Measurements from ENCODE around the gene PHIP. TPM values are rescaled to one million over a fixed set of nuclear protein-coding genes. Genes with fewer than 3 reads are reported as not detected.

Gene PHIP
- total RNA-seq, 4 donors from 2014 or later = 24.9 to 44.2 (median 32.9) TPM

DNA sequence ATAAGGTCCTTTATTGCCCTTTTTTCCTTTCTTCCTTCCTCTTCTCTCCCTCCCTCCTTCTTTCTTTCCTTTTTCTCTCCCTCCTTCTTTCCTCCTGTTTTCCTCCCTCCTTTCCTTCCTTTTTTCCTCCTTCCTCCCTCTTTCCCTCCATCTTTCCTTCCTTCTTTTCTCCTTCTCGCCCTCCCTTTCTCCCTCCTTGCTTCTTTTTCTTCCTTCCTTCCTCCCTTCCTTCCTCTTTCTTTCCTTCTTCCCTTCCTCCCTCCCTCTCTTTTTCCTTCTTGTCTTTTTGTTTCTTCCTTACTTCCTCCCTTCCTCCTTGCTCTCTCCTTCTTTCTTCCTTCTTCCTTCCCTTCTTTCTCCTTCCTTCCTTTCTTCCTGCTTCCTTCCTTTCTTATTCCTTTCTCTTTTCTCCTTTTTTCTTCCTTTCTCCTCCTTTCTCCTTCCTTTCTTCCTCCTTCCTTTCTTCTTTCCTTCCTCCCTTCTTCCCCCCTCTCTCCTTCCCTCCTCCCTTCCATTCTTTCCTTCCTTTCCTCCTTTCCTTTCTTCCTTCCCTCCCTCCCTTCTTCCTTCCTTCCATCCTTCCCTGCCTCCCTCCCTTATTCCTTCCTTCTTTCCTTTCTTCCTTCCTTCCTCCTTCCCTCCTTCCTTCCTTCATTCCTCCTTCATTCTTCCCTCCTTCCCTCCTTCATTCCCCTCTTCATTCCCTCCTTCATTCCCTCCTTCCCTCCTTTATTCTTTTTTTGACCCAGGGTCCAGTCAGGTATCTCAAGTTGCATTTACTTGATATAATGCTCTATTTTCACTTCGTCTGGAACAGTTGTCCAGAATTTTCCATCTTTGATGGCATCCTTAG, 11.7 kb upstream of the PHIP start:
- H3K4me1 ChIP-seq = no peaks in the 10 kb centered on the region
- no peaks in the 10 kb centered on the region for H3K36me3 ChIP-seq
- H3K27ac ChIP-seq = no peak overlapping the region
- no peak overlapping the region for H3K4me3 ChIP-seq
- H3K27me3 ChIP-seq = no peaks in the 10 kb centered on the region
- no peak for ATAC-seq
- no peaks in the 10 kb centered on the region for H3K9me3 ChIP-seq
- WGBS, 2 donors (ENCODE audit: low coverage in 1 of 2) = 81 to 88% methylated on average over 1 to 2 of the region's 2 CpGs
- TF ChIP-seq CTCF (IDR thresholded peaks at IDR 0.05) (no peak), POLR2A (IDR thresholded peaks at IDR 0.05) (no peak), POLR2AphosphoS5 (IDR thresholded peaks at IDR 0.05) (no peak), EP300 (IDR thresholded peaks at IDR 0.05) (no peak)

DNA sequence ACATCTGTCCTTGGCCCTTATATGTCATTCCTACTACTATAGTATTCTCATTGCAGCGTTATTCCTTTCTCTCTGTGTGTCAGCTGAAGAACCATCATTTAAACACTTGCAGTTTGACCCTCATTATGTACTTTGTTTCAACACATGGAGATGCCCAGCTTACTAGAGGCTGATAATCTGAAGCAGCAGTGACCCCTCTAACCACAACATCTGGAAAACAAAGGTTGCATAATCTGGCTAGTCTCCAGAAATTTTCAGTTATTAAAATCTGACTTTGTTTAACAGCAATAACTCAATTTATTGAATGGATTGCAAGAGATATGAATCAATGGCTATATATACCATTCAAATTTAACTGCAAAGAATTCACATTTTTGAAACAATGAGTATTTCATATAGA, 6.6 kb upstream of the PHIP start:
- no peak overlapping the region for H3K27ac ChIP-seq
- no peaks in the 10 kb centered on the region for H3K27me3 ChIP-seq
- WGBS, 2 donors (ENCODE audit: low coverage in 1 of 2) = 75 to 83% methylated on average over 1 of the region's 1 CpG
- H3K9me3 ChIP-seq = no peaks in the 10 kb centered on the region
- no peak for ATAC-seq
- H3K4me3 ChIP-seq = no peak overlapping the region
- TF ChIP-seq EP300 (IDR thresholded peaks at IDR 0.05) = no peak
- no peak for TF ChIP-seq CTCF (IDR thresholded peaks at IDR 0.05)
- TF ChIP-seq POLR2A (IDR thresholded peaks at IDR 0.05) = no peak
- TF ChIP-seq POLR2AphosphoS5 (IDR thresholded peaks at IDR 0.05) = no peak
- peaks cover 0 to 6% (median 2%) of the 10 kb centered on the region in 3 donors for H3K4me1 ChIP-seq
- H3K36me3 ChIP-seq = no peaks in the 10 kb centered on the region

GRCh38 chr6:79082304-79082703, 4.2 kb upstream of the PHIP start:
- no peak for ATAC-seq
- Histone ChIP-seq H3K27ac (no peak overlapping the region), H3K36me3 (no peaks in the 10 kb centered on the region), H3K4me1 (peaks cover 0 to 13% (median 3%) of the 10 kb centered on the region in 3 donors), H3K4me3 (no peak overlapping the region), H3K9me3 (no peaks in the 10 kb centered on the region), H3K27me3 (no peaks in the 10 kb centered on the region)
- 85 to 91% methylated on average over 1 of the region's 1 CpG for WGBS, 2 donors (ENCODE audit: low coverage in 1 of 2)
- TF ChIP-seq EP300 (IDR thresholded peaks at IDR 0.05) (no peak), POLR2A (IDR thresholded peaks at IDR 0.05) (no peak), CTCF (IDR thresholded peaks at IDR 0.05) (no peak), POLR2AphosphoS5 (IDR thresholded peaks at IDR 0.05) (no peak)

DNA sequence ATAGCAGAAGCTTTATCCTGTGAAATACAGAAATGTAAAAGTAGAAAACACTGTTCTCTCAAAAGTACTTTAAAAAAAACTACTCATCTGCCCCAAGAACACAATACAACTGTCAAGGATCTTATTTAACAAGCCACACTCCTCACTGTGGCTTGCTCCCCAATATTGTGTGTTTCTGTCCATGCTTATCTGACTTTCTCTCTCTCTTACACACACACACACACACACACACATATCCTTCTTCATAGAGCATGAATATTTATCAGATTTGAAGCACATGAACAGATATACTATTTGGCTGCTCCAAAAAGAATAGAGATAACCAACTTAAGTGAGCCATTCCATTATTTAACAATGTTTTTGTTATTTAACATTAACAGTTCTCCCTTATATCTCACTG, 3.6 kb upstream of the PHIP start:
- TF ChIP-seq CTCF (IDR thresholded peaks at IDR 0.05) = no peak
- no peak for TF ChIP-seq EP300 (IDR thresholded peaks at IDR 0.05)
- TF ChIP-seq POLR2A (IDR thresholded peaks at IDR 0.05) = no peak
- TF ChIP-seq POLR2AphosphoS5 (IDR thresholded peaks at IDR 0.05) = no peak
- Histone ChIP-seq H3K27ac (no peak overlapping the region), H3K4me3 (no peak overlapping the region), H3K4me1 (peaks cover 0 to 13% (median 3%) of the 10 kb centered on the region in 3 donors), H3K36me3 (no peaks in the 10 kb centered on the region), H3K27me3 (no peaks in the 10 kb centered on the region), H3K9me3 (no peaks in the 10 kb centered on the region)
- no peak for ATAC-seq

GRCh38 chr6:79079561-79080041, 1.5 kb upstream of the PHIP start:
- ATAC-seq = no peak
- TF ChIP-seq EP300 (IDR thresholded peaks at IDR 0.05) = no peak
- H3K27me3 ChIP-seq = no peaks in the 10 kb centered on the region
- no peaks in the 10 kb centered on the region for H3K9me3 ChIP-seq
- WGBS, 2 donors (ENCODE audit: low coverage in 1 of 2) = 16 to 44% methylated on average over 2 of the region's 2 CpGs
- peak overlapping the region in 3 of 4 donors; percentile 29 to 100 (median 97) for H3K27ac ChIP-seq
- H3K4me1 ChIP-seq = peaks cover 0 to 34% (median 8%) of the 10 kb centered on the region in 3 donors
- no peaks in the 10 kb centered on the region for H3K36me3 ChIP-seq
- H3K4me3 ChIP-seq = peak overlapping the region; percentile 45 to 85

Measured in gastroesophageal sphincter (tissue), 4 donors.